ENCODE data around the gene CTR9.
A peak's percentile ranks its signal among the peaks of the same experiment; 100 is the strongest.

CTR9 gene

DNA sequence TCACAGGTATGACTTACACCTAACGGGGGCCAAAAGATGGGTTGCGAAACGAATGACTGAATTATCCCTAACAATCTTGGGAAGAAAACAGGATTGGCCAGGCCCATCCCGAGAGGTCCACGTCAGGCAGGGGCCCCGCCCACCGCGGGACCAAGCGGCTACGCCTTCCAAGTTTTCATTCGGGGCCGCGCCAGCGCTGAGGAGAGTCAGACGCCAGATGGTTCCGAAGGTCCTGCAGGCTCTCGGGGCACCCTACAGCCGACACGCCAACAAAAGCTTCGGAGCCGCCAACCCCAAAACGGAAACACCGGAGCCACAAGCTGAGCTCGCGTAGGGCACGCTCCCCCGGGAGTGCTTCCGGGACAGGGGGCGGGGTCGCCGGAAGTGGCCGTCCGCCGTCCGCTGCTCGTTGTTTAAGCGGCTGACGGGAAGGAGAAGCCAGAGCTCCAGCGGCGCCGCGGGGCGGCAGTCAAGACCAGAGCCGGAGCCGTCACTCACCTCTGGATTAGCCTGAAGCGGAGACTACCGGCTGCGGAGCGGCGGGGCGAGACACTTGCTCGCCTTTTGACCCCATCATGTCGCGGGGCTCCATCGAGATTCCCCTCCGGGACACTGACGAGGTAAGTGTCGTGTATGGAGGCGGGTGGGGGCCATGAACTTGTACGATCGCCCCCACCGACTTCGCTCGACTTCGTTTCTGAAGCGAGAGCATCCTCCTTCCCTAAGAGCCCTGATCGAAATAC, at the start of gene CTR9:
CTR9 (plus strand) TSS at position 409 of the 743 bp plus-strand sequence; CDS start at position 576, 167 bp downstream.
- peak; percentile 92 for DNase-seq (ENCODE audit: low read depth)
- peak within 1 kb of the TSS; percentile 88 for H3K4me3 ChIP-seq (ENCODE audit: low read length)
- TF ChIP-seq, protein P1, sequence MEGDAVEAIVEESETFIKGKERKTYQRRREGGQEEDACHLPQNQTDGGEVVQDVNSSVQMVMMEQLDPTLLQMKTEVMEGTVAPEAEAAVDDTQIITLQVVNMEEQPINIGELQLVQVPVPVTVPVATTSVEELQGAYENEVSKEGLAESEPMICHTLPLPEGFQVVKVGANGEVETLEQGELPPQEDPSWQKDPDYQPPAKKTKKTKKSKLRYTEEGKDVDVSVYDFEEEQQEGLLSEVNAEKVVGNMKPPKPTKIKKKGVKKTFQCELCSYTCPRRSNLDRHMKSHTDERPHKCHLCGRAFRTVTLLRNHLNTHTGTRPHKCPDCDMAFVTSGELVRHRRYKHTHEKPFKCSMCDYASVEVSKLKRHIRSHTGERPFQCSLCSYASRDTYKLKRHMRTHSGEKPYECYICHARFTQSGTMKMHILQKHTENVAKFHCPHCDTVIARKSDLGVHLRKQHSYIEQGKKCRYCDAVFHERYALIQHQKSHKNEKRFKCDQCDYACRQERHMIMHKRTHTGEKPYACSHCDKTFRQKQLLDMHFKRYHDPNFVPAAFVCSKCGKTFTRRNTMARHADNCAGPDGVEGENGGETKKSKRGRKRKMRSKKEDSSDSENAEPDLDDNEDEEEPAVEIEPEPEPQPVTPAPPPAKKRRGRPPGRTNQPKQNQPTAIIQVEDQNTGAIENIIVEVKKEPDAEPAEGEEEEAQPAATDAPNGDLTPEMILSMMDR (conservative IDR thresholded peaks at IDR 0.05; ENCODE audit: low read length) = peak; percentile 40

DNA sequence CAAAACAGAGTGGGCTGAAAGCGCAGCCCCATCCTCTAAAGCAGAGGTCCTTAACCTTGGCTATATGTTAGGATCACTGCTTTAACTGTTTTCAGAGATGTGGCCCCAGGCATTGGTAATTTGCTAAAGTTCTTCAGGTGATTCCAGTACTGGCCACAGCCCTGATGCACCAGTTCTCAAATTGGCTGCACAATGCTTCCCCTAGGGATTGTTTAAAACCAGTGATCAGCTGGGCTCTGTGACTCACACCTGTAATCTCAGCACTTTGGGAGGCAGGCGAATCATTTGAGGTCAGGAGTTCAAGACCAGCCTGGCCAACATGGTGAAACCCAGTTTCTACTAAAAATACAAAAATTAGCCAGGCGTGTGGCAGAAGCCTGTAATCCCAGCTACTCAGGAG, 49.1 kb upstream of the CTR9 start:
- TF ChIP-seq, protein P1 (conservative IDR thresholded peaks at IDR 0.05; ENCODE audit: low read length) = no peak
- DNase-seq (ENCODE audit: low read depth) = peak; percentile 41
- no peak overlapping the region for H3K4me3 ChIP-seq (ENCODE audit: low read length)

DNA sequence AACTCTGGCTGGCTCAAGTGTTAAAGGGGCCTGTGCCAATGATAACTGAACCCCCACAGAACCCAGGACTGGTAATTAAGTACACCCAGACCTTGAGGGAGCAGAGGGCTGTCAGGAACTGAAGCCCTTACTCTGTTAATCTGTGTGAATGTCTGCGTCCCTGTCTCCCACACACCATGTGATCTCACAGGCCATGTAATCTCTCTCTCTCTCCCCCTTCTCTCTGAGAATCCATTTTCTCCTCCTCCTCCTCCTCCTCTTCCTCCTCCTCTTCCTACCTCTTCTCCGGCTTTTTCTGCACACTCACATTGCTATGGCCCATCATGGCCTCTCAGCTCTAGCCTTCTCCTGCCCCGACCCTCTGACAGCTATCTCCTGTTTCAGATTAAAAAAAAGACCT, 42.9 kb upstream of the CTR9 start:
- TF ChIP-seq, protein P1 (conservative IDR thresholded peaks at IDR 0.05; ENCODE audit: low read length) = no peak
- H3K4me3 ChIP-seq (ENCODE audit: low read length) = no peak overlapping the region
- no peak for DNase-seq (ENCODE audit: low read depth)

DNA sequence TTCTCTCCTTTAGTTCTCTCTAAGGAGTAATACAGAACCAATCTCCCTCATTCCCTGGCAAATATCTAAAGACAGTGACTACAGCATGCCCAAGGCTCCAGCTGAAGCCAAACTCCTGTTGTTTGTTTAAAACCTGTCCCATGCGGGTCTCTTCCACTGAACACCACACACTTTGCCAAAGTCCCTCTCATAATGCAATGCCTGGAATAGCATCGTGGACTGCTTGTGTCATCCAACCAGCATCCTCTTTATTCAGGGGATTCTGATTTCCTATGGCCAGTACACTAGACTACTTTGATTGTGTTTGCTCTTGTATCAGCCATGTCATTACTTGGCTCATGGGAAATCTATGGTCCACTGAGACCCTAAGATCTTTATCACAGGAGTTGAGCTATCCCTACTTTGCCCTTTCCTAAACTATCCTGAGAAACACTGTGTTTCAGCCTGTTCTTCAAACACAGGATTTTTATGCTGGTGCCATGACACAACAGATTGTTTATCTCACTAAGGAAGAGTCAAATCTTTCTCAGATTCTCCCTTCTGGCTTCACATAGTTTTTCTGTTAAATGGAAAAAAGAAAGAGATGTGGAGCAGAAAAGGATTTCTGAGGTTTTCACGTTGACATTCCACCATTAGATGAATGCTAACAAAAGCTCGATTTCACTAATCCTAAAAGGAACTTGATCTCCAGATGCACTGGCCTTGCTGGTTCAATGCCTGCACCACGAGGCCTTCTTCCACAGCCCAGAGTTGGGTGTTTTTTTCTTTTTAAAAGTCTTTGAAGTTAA, 41.6 kb upstream of the CTR9 start:
- no peak overlapping the region for H3K4me3 ChIP-seq (ENCODE audit: low read length)
- DNase-seq (ENCODE audit: low read depth) = no peak
- TF ChIP-seq, protein P1 (conservative IDR thresholded peaks at IDR 0.05; ENCODE audit: low read length) = no peak

DNA sequence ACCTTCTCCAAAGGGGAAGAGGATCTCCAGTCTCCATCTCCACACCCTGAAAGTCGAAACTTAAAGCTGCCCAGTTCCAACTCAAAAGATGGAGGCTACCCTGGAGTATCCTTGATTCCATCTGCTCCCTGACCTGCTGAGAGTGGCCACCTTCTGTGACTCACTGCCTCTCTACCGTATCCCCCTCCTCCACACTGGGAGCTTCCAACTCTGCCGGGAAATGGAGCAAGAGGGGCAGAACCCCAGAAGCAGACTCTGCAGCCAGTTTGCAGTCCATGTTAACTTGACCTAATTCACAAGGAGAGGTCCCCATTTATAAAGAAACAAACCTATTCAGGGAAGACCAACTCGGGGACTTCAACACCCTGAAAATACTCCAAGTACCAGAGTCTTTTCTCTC, 35.5 kb upstream of the CTR9 start:
- TF ChIP-seq, protein P1 (conservative IDR thresholded peaks at IDR 0.05; ENCODE audit: low read length) = no peak
- no peak for DNase-seq (ENCODE audit: low read depth)
- H3K4me3 ChIP-seq (ENCODE audit: low read length) = no peak overlapping the region

DNA sequence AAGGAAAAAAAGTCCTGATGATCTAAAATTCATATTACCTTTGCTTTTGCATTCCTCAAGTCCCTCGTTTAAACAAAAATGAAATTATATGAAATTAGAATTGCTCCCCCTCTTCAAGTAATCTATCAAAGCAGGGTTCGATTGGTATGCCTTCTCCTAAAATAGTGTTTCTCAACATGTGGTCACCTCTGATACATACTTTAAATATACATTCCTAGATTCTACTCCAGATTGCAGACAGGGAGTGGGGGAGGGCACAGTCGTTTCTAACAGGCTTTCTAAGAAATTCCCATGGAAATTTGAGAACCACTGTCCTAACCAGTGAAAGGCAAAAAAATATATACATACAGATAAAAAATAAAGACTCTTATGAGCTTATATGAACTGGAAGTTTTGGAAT, 34.9 kb upstream of the CTR9 start:
- DNase-seq (ENCODE audit: low read depth) = peak; percentile 37
- H3K4me3 ChIP-seq (ENCODE audit: low read length) = no peak overlapping the region
- TF ChIP-seq, protein P1 (conservative IDR thresholded peaks at IDR 0.05; ENCODE audit: low read length) = no peak
